ENCODE data around the gene OR1C1.
"Not testable (repeated sequence)": the region's sequence is repeated elsewhere in the genome, so short reads cannot be mapped to it uniquely, and the experiment has no call there.

Gene OR1C1, protein sequence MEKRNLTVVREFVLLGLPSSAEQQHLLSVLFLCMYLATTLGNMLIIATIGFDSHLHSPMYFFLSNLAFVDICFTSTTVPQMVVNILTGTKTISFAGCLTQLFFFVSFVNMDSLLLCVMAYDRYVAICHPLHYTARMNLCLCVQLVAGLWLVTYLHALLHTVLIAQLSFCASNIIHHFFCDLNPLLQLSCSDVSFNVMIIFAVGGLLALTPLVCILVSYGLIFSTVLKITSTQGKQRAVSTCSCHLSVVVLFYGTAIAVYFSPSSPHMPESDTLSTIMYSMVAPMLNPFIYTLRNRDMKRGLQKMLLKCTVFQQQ
- 0 reads per million in 3 donors for total RNA-seq

DNA sequence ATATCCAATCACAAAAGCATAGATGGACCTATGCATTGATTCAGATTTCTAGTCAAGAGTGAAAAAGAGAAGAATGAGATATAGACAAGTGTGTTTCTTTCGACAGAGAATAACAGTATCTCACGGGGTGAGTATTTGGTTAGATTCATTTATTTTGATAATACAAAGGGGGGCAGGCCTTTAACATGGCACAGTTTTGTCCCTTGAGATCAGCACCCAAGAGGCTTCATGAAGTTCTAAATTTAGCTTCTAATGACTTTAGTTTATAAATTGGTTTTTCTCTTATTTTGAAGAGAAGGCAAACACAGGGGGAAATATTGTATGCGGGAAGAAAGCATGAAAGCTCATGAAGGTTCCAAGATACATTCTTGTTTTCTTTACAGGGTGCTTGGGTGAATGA is at the start of gene OR1C1:
Gene OR1C1 (minus strand): TSS at position 101 of the 400 bp plus-strand sequence. CDS start 2,150 bp downstream, outside the sequence.
- DNase-seq: no peak
- H3K4me1 ChIP-seq (ENCODE audit: control insufficient read depth, insufficient read depth, low read length, poor library complexity, severe bottlenecking): no peaks in the 10 kb centered on the region
- H3K36me3 ChIP-seq (ENCODE audit: control insufficient read depth, insufficient read depth, low read length): no peaks in the 10 kb centered on the region
- no peaks in the 10 kb centered on the region for H3K27me3 ChIP-seq (replicated peaks; ENCODE audit: control insufficient read depth, insufficient read depth, low read length, poor library complexity, severe bottlenecking)
- H3K4me3 ChIP-seq (ENCODE audit: insufficient read depth, low read depth, low read length, poor library complexity, severe bottlenecking): no peak within 1 kb of the TSS
- no peak within 1 kb of the TSS for H3K27ac ChIP-seq (ENCODE audit: insufficient read depth, low read length, poor library complexity, severe bottlenecking)
- no peaks in the 10 kb centered on the region for H3K9me3 ChIP-seq (ENCODE audit: control insufficient read depth, low read length)

DNA sequence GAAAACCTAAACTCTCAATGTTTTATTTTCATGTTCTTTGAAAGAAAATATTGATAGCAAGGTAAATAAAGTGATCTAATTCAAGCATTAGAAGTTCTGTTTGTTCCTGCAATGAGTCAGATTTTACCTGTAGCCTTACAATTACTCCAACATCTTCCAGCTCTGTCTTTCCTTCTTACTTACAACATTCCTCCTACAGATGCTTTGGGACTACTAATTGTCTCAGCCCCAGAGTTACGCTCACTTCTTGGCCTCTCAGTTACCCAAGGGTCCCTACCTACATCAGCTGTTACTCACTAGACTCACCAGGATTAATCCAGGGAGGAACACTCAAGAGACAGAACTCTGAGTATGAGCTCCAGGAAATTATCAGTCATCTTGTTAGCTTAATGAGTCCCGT is 37.2 kb upstream of the OR1C1 start:
- no peaks in the 10 kb centered on the region for H3K4me1 ChIP-seq (ENCODE audit: control insufficient read depth, insufficient read depth, low read length, poor library complexity, severe bottlenecking)
- H3K27me3 ChIP-seq (replicated peaks; ENCODE audit: control insufficient read depth, insufficient read depth, low read length, poor library complexity, severe bottlenecking): no peaks in the 10 kb centered on the region
- DNase-seq: no peak
- H3K36me3 ChIP-seq (ENCODE audit: control insufficient read depth, insufficient read depth, low read length): no peaks in the 10 kb centered on the region
- no peak overlapping the region for H3K4me3 ChIP-seq (ENCODE audit: insufficient read depth, low read depth, low read length, poor library complexity, severe bottlenecking)
- no peak overlapping the region for H3K27ac ChIP-seq (ENCODE audit: insufficient read depth, low read length, poor library complexity, severe bottlenecking)
- H3K9me3 ChIP-seq (ENCODE audit: control insufficient read depth, low read length): no peaks in the 10 kb centered on the region

DNA sequence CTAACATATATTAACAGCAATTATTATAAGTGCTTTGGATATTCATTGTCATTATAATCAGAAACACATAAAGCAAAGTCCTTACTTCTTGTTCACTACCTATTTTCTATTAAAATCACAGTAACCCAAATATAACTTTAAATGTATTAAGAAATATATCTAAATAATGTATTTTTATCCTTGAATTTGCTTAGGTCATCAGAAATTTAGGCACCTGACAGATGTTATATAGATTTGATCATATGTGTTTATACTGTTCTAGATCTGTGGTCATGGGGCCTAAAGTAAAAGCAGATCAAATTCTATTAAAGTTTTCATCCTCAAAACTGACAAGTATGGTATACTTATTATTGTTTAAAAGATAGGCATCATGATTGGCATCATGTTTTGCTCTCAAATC is 9.2 kb upstream of the OR1C1 start:
- no peaks in the 10 kb centered on the region for H3K27me3 ChIP-seq (replicated peaks; ENCODE audit: control insufficient read depth, insufficient read depth, low read length, poor library complexity, severe bottlenecking)
- H3K4me1 ChIP-seq (ENCODE audit: control insufficient read depth, insufficient read depth, low read length, poor library complexity, severe bottlenecking): no peaks in the 10 kb centered on the region
- DNase-seq: no peak
- no peak overlapping the region for H3K4me3 ChIP-seq (ENCODE audit: insufficient read depth, low read depth, low read length, poor library complexity, severe bottlenecking)
- H3K27ac ChIP-seq (ENCODE audit: insufficient read depth, low read length, poor library complexity, severe bottlenecking): no peak overlapping the region
- H3K9me3 ChIP-seq (ENCODE audit: control insufficient read depth, low read length): no peaks in the 10 kb centered on the region
- no peaks in the 10 kb centered on the region for H3K36me3 ChIP-seq (ENCODE audit: control insufficient read depth, insufficient read depth, low read length)

DNA sequence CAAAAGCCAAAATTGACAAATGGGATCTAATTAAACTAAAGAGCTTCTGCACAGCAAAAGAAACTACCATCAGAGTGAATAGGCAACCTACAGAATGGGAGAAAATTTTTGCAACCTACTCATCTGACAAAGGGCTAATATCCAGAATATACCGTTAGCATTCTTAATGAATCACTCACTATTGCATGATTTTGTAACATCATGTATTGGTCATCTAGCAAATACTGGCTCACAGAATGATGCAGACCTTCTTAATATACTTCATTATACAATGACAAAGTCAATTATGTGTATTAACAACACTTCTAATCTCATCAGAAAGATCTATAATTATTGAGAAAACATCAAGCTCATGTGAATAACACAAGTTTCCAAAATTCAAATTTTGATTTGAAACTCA is 6.0 kb downstream of the OR1C1 start:
- H3K9me3 ChIP-seq (ENCODE audit: control insufficient read depth, low read length); H3K4me1 ChIP-seq (ENCODE audit: control insufficient read depth, insufficient read depth, low read length, poor library complexity, severe bottlenecking); H3K27ac ChIP-seq (ENCODE audit: insufficient read depth, low read length, poor library complexity, severe bottlenecking); DNase-seq; H3K36me3 ChIP-seq (ENCODE audit: control insufficient read depth, insufficient read depth, low read length); H3K4me3 ChIP-seq (ENCODE audit: insufficient read depth, low read depth, low read length, poor library complexity, severe bottlenecking); H3K27me3 ChIP-seq (replicated peaks; ENCODE audit: control insufficient read depth, insufficient read depth, low read length, poor library complexity, severe bottlenecking): not testable (repeated sequence)

DNA sequence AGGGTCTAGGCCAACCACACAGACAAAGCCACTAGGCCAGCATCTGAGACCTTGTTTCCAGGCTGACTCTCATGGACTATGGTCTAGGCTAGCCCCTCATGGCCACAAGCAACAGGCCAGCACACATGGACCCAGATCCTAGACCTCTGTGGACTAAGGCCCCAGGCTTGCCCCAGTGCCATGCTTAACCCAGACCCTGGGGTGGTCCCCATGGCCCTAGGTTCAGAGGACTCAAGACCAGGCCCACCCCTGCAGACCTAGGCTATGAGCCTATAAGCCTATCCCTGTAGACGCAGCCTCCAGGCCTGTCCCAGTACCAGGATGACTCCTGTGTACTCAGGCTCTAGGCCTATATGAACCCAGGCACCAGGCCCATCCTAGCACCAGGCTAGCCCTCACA is 10.5 kb downstream of the OR1C1 start:
- no peaks in the 10 kb centered on the region for H3K4me1 ChIP-seq (ENCODE audit: control insufficient read depth, insufficient read depth, low read length, poor library complexity, severe bottlenecking)
- no peaks in the 10 kb centered on the region for H3K9me3 ChIP-seq (ENCODE audit: control insufficient read depth, low read length)
- H3K4me3 ChIP-seq (ENCODE audit: insufficient read depth, low read depth, low read length, poor library complexity, severe bottlenecking): no peak overlapping the region
- H3K36me3 ChIP-seq (ENCODE audit: control insufficient read depth, insufficient read depth, low read length): no peaks in the 10 kb centered on the region
- no peak for DNase-seq
- no peaks in the 10 kb centered on the region for H3K27me3 ChIP-seq (replicated peaks; ENCODE audit: control insufficient read depth, insufficient read depth, low read length, poor library complexity, severe bottlenecking)
- no peak overlapping the region for H3K27ac ChIP-seq (ENCODE audit: insufficient read depth, low read length, poor library complexity, severe bottlenecking)

DNA sequence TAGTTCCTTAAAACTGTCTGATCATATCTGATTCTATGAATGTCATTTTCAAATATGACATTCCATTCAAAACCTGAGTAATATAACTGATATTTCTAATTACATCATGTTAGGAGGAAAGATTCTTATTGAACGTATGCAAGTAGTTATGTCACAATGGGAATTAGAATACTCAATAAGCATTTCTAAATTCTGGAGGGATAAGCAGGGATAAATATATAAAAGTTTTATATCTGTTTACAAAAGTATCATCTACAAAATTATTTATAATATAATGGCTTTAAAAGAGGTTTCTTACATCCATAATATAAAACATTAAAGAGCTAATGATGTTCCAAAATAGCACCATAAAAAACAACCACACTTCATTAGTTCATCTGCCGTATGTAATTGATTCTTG is 12.3 kb downstream of the OR1C1 start, which contains the start of gene OR14A2:
Gene OR14A2 (minus strand): TSS at position 101 of the 400 bp plus-strand sequence.
- H3K27me3 ChIP-seq (replicated peaks; ENCODE audit: control insufficient read depth, insufficient read depth, low read length, poor library complexity, severe bottlenecking): no peaks in the 10 kb centered on the region
- no peak within 1 kb of the TSS for H3K4me3 ChIP-seq (ENCODE audit: insufficient read depth, low read depth, low read length, poor library complexity, severe bottlenecking)
- no peaks in the 10 kb centered on the region for H3K4me1 ChIP-seq (ENCODE audit: control insufficient read depth, insufficient read depth, low read length, poor library complexity, severe bottlenecking)
- H3K27ac ChIP-seq (ENCODE audit: insufficient read depth, low read length, poor library complexity, severe bottlenecking): no peak within 1 kb of the TSS
- no peaks in the 10 kb centered on the region for H3K9me3 ChIP-seq (ENCODE audit: control insufficient read depth, low read length)
- DNase-seq: no peak
- no peaks in the 10 kb centered on the region for H3K36me3 ChIP-seq (ENCODE audit: control insufficient read depth, insufficient read depth, low read length)

DNA sequence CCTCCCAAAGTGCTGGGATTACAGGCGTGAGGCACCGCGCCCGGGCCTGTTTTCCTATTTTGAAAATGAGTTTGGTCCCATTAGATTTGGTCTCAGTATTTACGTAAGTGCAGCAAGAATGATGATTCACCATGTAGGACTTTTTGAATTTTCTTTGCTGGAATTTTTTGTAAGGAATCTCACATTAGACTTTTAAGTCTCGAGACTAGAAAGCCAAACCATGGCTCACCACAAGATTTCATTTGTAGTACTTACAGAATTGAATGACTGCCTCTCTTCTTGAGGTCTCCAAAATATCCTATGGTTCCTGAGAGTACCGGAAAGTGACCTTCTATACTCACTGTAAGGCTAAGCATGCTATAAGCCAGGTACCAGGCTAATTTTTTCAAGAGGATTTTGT is 12.7 kb downstream of the OR1C1 start:
- H3K9me3 ChIP-seq (ENCODE audit: control insufficient read depth, low read length): no peaks in the 10 kb centered on the region
- no peak overlapping the region for H3K27ac ChIP-seq (ENCODE audit: insufficient read depth, low read length, poor library complexity, severe bottlenecking)
- no peak overlapping the region for H3K4me3 ChIP-seq (ENCODE audit: insufficient read depth, low read depth, low read length, poor library complexity, severe bottlenecking)
- no peaks in the 10 kb centered on the region for H3K4me1 ChIP-seq (ENCODE audit: control insufficient read depth, insufficient read depth, low read length, poor library complexity, severe bottlenecking)
- no peaks in the 10 kb centered on the region for H3K36me3 ChIP-seq (ENCODE audit: control insufficient read depth, insufficient read depth, low read length)
- DNase-seq: no peak
- no peaks in the 10 kb centered on the region for H3K27me3 ChIP-seq (replicated peaks; ENCODE audit: control insufficient read depth, insufficient read depth, low read length, poor library complexity, severe bottlenecking)

DNA sequence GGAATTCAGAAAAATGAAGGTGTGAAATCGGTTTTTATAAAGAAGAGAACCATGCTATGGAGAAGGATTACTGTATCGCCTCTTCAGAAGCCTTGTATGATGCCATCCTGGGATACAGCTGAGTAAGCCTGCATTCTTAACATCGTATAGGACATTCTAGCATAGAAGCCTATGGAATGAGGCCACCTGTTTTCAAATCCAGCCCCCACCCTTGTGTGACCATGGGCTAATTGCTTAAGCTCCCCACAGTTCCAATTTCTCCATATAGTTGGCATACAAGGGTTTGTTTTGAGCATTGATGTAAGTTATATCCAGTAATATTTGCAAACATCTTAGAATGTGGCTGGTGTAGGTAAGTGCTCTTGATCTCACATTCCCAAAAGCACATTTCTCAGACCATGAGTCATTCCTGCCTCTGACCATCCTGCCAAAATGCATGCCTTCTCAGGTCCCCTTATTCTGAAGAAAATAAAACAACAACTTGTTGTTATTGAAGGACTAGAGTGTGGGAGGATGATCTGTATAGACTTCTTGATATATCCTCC is 13.9 kb downstream of the OR1C1 start:
- Histone ChIP-seq H3K4me3 (ENCODE audit: insufficient read depth, low read depth, low read length, poor library complexity, severe bottlenecking) (no peak overlapping the region), H3K9me3 (ENCODE audit: control insufficient read depth, low read length) (no peaks in the 10 kb centered on the region), H3K36me3 (ENCODE audit: control insufficient read depth, insufficient read depth, low read length) (no peaks in the 10 kb centered on the region), H3K27ac (ENCODE audit: insufficient read depth, low read length, poor library complexity, severe bottlenecking) (no peak overlapping the region), H3K27me3 (replicated peaks; ENCODE audit: control insufficient read depth, insufficient read depth, low read length, poor library complexity, severe bottlenecking) (no peaks in the 10 kb centered on the region), H3K4me1 (ENCODE audit: control insufficient read depth, insufficient read depth, low read length, poor library complexity, severe bottlenecking) (no peaks in the 10 kb centered on the region)
- DNase-seq: no peak

DNA sequence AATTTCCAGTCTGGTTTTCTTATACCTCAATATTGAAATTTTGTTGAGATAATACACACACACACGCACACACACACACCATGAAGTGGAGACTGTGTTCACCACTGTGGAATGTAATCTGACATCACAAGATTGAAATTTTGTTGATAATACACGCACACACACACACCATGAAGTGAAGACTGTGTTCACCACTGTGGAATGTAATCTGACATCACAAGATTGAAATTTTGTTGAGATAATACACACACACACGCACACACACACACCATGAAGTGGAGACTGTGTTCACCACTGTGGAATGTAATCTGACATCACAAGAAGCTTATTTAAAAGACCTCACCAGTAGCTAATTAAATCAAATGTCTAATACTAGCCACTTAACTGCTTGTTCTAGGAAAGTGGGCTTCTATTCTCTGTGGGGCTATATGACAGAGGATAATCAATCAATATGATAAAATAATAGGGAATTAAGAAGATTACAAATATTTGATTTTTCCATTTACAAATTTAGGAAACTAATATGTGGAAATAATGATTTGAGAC is 18.1 kb downstream of the OR1C1 start:
- H3K27ac ChIP-seq (ENCODE audit: insufficient read depth, low read length, poor library complexity, severe bottlenecking); H3K4me3 ChIP-seq (ENCODE audit: insufficient read depth, low read depth, low read length, poor library complexity, severe bottlenecking); DNase-seq; H3K27me3 ChIP-seq (replicated peaks; ENCODE audit: control insufficient read depth, insufficient read depth, low read length, poor library complexity, severe bottlenecking); H3K9me3 ChIP-seq (ENCODE audit: control insufficient read depth, low read length); H3K36me3 ChIP-seq (ENCODE audit: control insufficient read depth, insufficient read depth, low read length); H3K4me1 ChIP-seq (ENCODE audit: control insufficient read depth, insufficient read depth, low read length, poor library complexity, severe bottlenecking): not testable (repeated sequence)

DNA sequence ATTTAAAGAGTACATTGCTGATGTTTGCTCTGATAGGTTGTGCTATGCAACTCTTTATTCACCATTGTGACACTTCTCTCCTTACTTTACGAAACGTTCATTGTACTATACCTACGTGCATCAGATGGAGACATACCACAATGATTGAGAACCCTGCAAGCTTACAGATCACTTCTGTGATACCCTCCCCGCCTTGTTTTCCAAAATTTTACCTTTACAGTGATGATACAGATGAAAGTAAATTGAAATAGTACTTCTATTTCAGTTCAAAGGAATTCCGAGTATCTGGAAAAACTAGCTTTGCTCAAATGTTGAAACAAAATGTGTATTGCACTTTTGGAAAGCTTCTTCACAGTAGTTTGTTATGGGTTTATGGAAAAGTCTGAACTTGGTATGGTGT is 18.6 kb downstream of the OR1C1 start:
- H3K9me3 ChIP-seq (ENCODE audit: control insufficient read depth, low read length): no peaks in the 10 kb centered on the region
- H3K4me1 ChIP-seq (ENCODE audit: control insufficient read depth, insufficient read depth, low read length, poor library complexity, severe bottlenecking): no peaks in the 10 kb centered on the region
- no peak for DNase-seq
- no peak overlapping the region for H3K4me3 ChIP-seq (ENCODE audit: insufficient read depth, low read depth, low read length, poor library complexity, severe bottlenecking)
- no peaks in the 10 kb centered on the region for H3K36me3 ChIP-seq (ENCODE audit: control insufficient read depth, insufficient read depth, low read length)
- H3K27ac ChIP-seq (ENCODE audit: insufficient read depth, low read length, poor library complexity, severe bottlenecking): no peak overlapping the region
- no peaks in the 10 kb centered on the region for H3K27me3 ChIP-seq (replicated peaks; ENCODE audit: control insufficient read depth, insufficient read depth, low read length, poor library complexity, severe bottlenecking)

Data from effector memory CD4-positive, alpha-beta T cell (primary cell).